Renal cortical epithelial cell (primary cell): Measurements from ENCODE around the gene DNAH14. TPM values are rescaled to one million over a fixed set of nuclear protein-coding genes. Genes with fewer than 3 reads are reported as not detected.
"Not testable (repeated sequence)": the region's sequence is repeated elsewhere in the genome, so short reads cannot be mapped to it uniquely, and the experiment has no call there.

Source experiments
- DNase-seq: peaks from one replicate; pipeline ENCODE4 v3.0.0-alpha.2; 2011; ENCODE audit warnings: low read depth
- total RNA-seq: library from RNA; depleted of rRNA; stranded (reverse); fragments of >200 nt; gene quantifications from 2 replicates; pipeline ENCODE4 v1.2.3, GENCODE V29; 2014

Gene DNAH14
- total RNA-seq, 1 donor from 2014 or later: 41.3 TPM

DNA sequence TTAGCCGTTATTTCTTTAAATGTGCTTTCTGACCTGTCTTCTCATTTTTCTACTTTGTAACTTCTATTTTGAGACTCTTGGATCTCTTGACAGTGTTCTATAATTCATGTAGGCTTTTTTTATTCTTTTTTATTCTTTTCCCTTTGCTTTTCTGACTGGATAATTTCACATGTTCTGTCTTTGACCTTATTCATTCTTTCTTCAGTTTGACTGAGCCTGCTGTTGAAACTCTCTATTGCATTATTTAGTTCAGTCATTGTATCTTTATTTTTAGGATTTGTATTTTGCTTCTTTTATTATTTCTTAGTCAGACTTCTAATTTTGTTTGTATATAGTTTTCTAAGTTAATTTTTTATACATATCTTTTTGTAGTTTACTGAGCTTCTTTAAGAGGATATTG is 66.1 kb downstream of the DNAH14 start:
- DNase-seq: no peak

DNA sequence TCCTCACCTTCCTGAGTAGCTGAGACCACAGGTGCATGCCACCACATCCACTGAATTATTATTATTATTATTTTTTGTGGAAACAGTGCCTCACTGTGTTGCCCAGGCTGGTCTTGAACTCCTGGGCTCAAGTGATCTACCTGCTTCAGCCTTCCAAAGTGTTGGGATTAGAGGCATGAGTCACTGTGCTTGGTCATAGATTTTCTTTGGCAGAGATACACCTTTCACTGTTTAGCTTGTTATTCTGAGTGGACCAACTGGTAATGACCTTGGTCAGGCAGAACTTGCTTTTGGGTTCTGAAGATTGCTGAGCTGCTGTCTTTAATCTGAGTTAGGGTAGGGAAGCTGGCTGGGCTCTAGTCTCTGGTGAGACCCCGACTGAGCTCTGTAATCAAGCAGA is 66.8 kb downstream of the DNAH14 start:
- peak; percentile 25 for DNase-seq

DNA sequence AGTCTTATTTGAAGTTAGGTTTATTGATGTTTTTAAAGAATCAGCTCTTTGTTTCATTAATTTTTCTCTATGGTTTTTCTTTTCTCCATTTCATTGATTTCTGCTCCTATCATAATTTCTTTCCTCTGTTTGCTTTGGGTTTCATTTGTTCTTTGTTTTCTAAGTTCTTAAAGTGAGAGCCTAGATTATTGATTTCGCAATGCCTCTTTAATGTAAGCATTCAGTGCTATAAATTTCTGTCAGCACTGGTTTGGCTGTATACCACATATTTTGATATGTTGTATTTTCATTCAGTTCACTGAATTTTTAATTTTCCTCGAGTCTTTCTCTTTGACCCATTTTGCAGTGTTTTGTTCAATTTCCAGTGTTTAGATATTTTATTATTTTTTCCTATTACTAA is 68.7 kb downstream of the DNAH14 start:
- DNase-seq: no peak

DNA sequence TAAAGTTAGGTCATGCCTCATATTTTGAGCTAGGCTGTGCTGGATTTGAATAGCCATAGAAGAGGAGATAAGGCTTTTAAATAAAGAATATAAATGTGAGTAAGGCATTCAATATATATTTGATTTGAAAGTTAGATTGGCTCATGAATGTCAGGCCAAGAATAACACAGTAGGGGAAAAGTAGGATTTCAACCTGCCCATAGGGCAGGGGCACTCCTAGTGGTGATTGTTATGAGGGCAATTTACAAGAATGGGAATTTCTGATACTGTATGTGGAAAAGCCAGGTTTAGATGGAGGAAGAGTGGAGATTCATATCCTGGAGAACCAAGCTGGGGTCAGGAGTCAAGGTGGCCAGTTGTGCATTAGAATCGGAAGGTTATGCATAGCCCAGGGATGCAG is 74.9 kb downstream of the DNAH14 start:
- DNase-seq: no peak

DNA sequence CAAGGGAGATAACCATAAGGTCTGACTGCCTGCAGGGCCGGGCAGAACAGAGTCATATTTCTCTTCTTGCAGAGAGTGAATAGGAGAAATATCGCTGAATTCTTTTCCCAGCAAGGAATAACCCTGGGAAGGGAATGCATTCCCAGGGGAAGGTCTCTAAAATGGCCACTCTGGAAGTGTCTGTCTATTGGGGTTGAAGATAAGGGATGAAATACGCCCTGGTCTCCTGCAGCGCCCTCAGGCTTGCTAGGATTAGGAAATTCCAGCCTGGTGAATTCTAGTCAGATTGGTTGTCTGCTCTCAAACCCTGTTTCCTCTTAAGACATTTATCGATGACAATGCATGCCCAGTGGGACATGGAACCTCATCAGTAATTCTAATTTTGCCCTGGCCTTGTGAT is 76.9 kb downstream of the DNAH14 start:
- not testable (repeated sequence) for DNase-seq

DNA sequence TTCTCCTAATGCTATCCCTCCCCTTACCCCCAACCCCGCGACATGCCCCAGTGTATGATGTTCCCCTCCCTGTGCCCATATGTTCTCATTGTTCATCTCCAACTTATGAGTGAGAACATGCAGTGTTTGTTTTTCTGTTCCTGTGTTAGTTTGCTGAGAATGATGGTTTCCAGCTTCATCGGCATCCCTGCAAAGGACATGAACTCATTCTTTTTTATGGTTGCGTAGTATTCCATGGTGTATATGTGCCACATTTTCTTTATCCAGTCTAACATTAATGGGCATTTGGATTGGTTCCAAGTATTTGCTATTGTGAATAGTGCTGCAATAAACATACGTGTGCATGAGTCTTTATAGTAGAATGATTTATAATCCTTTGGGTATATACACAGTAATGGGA is 78.6 kb downstream of the DNAH14 start:
- DNase-seq: not testable (repeated sequence)

DNA sequence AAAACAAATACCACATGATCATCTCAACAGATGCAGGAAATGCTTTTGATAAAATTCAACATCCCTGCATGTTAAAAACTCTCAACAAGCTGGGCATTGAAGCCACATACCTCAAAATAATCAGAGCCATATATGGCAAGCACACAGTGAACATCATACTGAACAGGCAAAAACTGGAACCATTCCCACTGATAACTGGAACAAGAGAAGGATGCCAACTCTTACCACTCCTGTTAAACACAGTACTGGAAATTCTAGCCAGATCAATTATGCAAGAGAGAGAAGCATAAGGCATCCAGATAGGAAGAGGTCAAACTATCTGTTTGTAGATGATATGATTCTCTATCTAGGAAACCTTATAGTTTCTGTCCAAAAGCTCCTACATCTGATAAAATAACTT is 91.6 kb downstream of the DNAH14 start:
- no peak for DNase-seq

DNA sequence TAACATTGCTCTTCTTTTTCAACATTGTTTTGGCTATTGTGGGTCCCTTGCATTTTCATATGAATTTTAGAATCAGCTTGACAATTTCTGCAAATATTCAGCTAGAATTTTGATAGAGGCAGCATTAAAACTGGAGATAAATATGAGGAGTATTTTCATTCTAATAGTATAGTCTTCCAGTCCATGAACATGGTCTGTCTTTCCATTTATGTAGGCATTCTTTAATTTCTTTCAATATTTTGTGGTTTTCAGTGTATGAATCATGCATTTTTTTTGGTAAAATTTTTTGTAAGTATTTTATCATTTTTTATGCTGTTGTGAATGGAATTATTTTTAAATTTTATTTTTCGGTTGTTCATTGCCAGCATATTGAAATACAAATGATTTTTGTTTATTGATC is 97.2 kb downstream of the DNAH14 start:
- no peak for DNase-seq

DNA sequence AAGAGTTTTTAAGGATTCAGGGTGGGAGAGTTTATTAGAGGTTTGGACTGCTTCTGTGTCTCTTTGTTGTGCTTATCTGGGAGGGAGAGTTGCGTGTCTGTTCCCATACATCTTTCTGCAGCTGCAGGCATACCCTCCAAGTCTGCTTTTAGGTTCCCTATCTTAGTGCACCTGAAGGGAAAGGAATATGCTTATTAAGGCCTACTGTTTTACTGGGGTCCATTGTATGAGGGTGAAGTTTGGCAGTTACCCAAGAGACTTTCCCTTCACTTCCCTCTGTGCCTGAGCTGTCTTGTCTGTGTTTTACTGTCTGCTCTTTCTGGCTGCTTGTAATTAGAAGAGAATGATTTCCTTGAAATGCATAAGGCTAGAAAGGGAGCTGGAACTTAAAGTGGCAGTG is 107.0 kb downstream of the DNAH14 start:
- DNase-seq: not testable (repeated sequence)

DNA sequence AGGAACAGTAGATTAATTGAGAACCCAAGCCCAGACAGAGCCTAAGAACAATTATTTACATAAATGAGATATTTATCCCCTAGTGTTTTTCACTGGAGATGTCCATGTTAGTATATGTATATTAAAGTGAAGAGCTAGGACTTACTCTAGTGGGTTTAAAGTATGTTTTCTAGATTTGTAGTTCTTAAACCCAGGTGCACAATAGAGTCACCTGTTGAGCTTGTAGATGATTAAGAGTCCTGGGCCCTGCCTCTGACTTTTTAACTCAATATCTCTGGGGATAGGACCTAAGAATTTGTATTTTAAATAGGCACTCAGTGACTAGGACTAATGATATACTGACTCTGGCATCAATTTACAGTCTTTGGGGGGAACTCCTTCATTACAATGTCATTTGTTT is 112.8 kb downstream of the DNAH14 start:
- DNase-seq: no peak

DNA sequence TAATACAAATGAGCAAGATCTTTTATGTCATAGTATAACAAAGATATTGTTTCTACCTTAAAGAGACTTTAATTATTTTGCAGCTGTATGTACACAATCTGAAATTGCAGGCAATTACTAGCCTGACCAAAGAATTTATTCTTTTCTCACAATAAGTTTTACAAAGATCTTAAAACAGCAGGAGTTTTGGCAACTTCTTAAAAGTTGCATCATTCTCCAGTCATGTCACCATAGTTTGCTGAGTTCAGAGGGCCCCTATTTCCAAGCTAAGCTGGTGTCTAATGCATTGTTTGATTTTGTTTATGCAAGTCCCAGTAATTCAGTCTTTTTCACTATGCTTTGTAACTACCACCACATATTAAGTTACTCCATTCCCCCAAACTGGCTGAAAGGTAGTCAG is 114.8 kb downstream of the DNAH14 start:
- no peak for DNase-seq

DNA sequence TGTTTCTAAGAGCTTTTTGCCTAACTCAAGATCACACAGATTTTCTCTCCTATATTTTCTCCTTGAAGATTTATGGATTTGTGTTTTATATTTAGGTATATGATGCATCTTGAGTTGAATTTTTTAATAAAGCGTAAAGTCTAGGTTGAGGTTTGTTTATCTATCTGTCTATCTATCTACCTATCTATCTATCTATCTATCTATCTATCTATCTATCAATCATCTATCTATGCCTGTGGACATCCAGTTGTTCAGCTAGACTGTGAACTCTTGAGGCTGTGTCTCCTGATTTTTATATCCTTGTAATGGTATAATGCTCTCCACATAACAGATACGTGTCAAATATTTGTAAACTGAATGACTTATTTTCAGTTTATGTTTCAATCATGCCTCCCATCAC is 120.1 kb downstream of the DNAH14 start:
- DNase-seq: no peak

DNA sequence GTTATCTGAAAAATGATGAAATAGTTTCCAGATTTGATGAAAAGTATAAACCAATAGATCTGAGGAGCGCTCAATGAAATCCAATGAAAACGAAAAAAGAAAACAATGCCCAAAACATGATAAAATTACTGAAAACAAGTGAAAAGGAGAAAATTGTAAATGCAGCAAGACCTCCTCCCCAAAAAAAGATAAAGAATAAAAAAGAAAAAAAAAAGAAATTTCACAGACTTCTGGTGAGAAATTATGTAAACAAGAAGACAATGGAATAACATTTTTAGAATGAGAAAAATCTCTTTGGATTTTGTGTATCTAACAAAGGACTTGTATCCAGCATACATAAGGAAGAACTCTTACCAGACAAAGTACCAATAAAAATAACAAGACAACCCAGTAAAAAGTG is 134.2 kb downstream of the DNAH14 start:
- DNase-seq: no peak

DNA sequence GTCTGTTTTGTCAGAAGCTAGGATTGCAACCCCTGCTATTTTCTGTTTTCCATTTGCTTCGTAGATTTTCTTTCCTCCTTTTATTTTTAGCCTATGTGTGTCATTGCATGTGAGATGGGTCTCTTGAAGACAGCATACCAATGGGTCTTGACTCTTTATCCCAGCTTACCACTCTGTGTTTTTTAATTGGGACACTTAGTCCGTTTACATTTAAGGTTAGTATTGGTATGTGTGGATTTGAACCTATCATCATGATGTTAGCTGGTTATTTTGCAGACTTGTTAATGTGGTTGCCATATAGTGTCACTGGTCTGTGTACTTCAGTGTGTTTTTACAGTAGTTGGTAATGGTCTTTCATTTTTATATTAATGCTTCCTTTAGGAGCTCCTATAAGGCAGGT is 141.5 kb downstream of the DNAH14 start:
- DNase-seq: no peak

DNA sequence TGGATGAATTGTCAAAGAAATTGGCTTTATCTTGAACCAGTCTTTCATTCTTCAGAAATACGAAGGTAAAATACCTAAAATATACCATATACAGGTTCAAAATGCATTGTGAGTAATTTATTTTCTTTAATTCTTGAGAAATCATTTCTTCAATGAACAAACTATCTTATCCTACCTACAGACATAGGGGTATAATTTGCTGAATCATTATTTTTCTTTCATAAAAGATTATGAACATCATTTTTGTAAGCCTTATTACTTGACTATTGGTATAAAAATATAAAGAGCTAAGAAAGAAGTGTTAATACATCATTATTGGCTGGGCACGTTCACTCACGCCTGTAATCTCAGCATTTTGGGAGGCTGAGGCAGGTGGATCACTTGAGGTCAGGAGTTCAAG is 167.7 kb downstream of the DNAH14 start:
- no peak for DNase-seq

DNA sequence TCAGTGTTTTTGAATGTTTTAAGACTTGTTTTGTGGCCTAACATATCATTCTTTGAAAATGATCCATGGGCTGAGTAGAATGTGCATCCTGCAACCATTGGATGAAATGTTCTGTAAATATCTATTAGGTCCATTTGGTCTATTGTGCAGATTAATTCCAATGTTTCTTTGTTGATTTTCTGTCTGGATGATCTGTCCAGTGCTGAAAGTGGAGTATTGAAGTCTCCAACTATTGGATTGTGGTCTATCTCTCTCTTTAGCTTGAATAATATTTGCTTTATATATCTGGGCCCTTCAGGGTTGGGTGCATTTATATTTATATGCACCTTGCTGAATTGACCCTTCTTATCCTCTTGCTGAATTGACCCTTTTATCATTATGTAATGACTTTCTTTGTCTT is 181.5 kb downstream of the DNAH14 start:
- no peak for DNase-seq

DNA sequence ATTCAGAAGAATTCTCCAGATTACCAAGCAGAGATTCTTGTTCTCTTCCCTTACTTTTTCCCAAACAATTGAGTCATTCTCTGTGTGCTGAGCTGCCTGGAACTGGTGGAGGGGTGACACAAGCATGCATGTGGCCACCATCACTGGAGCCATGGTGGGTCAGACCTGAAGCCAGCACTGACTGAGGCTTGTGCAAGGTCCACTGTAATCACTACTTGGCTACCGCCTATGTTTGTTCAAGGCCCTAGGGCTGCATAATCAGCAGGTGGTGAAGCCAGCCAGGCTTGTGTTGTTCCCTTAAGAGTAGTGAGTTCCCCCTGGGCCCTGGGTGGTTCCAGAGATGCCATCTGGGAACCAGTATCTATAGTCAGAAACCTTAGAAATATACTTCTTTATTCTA is 183.8 kb downstream of the DNAH14 start:
- DNase-seq: no peak

DNA sequence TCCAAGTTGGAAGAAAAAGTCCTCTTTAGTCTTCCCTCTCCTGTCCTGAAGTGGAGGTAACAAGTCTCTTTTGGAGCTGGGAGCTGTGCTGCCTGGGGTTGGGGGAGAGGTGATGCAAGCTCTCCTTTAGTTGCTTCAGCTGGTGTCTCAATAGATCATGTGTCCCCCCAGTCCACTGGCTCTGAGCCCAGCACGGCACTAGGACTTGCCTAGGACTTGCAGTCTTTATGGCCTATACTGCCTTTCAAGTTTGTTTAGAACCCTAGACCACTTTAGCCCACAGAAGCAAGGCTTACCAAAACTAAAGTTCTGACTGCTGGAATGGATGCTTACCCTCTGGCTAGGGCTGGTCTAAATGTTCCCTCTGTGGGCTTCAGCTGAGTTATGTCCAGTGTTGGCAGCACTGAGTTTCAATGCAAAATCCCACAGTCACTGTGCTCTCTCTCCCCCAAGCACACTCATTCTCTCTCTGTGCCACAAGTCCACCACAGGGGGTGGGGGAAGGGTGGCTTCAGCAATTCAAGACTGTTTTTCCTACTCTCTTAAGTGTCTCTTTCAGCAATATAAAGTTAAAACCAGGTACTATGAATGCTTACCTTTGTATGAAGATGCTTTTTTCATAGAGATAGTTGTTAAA is 185.0 kb downstream of the DNAH14 start:
- DNase-seq: no peak

DNA sequence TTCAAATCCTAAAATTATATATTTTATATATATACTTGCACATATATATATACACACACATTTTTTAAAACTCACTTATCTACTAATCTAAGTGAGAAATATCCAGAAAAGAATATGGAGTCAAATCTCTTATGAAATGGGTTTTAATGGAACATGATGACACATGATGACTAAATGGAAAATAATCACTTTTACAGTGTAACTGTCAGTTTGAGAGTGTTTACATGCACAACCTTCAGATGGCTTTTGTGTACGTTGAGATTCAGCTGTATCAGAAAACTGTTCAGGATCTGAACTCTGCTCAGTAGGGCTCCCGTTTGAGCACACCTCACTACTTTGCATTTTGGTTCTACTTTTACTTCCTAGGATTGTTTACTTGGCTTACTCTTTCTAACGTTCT is 189.8 kb downstream of the DNAH14 start:
- no peak for DNase-seq

DNA sequence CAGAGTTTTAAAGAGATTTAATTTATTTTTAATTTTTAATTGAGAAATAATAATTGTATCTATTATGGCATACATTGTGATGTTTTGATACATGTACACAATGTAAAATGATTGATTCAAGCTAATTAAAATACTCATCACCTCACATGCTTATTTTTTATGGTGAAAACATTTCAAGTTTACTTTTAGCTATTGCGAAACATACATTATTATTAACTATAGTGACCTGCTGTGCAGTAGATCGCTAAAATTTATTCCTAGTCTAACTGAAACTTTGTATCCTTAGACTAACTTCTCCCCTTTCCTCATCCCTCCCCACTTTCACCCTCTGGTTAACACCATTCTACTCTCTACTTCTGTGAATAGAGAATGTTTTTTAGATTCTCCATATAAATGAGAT is 191.6 kb downstream of the DNAH14 start:
- DNase-seq: no peak

DNA sequence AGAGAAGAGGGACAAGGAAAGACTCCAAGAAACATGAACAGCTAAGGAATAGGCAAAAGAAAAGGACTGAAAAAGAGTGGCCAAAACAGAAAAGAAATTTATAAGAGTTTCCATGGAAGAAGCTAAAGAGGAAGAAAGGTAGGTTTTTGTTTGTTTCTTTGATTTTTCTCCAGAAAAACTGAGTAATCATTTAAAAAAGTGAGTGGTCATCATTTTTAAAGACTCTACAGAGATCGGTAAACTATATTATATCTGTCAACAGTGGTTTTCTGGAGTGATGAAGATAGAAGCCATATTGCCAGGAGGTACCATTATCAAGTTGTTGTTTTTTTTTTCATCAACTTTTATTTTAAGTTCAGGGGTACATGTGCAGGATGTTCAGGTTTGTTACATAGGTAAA is 202.4 kb downstream of the DNAH14 start:
- no peak for DNase-seq

DNA sequence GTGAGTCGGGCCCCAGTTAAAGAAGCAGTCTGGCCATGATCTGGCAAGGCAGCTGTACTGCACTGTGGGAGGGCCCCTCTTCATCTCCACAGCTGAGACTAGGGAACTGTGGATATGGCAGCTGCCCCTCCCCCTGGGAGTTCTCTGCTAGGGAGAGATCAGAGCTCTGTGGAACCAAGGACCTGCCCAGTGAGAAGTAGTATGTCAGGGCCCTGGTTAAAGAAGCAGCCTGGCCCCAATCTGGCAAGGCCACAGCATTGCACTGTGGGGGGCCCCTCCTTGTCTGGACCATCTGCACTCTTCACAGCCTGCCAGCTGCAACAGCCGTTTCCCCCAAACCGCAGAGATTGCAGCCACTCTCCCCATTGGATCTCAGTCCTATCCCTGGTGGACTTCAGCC is 208.5 kb downstream of the DNAH14 start:
- no peak for DNase-seq

DNA sequence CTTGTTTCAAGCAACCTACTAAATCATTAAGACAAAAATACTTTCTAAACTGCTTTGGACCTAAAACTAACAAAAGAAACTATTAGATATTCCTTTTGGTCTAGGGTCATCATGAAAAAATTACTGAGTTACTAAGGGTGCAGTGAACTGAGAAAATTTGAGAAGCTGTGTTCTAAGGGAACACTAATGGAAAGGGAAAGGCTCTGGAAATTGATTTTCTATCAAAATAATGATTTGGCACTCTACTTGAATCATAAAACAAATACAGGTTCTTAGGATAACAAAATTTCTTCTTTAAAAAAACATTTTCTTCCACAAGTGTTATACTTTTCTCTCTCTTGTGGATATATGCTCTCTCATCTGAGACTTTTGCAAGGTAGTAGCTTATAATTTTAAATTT is 213.5 kb downstream of the DNAH14 start:
- no peak for DNase-seq

DNA sequence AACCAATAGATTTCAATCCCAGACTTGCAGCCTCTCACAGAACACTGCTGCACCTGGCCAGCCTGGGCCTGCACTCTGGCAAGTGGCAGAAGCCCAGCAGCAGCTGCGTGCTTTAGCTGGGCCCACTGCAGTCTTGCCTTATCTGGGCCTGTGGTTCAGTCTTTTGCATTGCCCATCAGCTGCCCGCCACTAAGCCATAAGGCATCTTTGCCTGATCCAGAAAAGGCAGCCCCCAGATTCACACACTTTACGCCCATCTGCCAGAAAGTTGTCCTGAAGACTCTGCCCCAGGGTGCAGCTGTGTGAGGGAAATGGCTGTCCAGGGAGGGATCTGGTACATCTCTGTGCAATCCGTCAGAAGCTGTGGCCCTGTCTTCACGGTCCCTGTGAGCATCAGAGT is 217.0 kb downstream of the DNAH14 start:
- no peak for DNase-seq

DNA sequence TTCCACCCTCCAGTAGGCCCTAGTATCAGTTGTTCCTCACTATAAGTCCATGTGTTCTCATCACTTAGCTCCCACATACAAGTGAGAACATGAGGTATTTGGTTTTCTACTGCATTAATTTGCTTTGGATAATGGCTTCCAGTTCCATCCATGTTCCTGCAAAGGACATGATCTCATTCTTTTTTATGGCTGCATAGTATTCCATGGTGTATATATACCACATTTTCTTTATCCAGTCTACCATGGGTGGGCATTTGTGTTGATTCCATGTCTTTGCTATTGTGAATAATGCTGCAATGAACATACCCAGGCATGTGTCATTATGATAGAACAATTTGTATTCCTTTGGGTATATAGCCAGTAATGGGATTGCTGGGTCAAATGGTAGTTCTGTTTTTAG is 218.3 kb downstream of the DNAH14 start:
- DNase-seq: not testable (repeated sequence)
